ENCODE data around the gene XDH.
A peak's percentile ranks its signal among the peaks of the same experiment; 100 is the strongest.

The XDH gene

GRCh38 chr2:31363956-31364750, 50.4 kb downstream of the XDH start:
- DNase-seq: no peak

GRCh38 chr2:31362581-31362980, 52.0 kb downstream of the XDH start:
- DNase-seq: no peak

GRCh38 chr2:31359229-31359628, 55.3 kb downstream of the XDH start:
- DNase-seq: no peak

- no peak for DNase-seq
These were observed 59.7 kb downstream of the XDH start for GRCh38 chr2:31354837-31355236.

GRCh38 chr2:31353179-31353578, 61.4 kb downstream of the XDH start:
- no peak for DNase-seq

GRCh38 chr2:31349684-31350083, 64.9 kb downstream of the XDH start:
- DNase-seq: no peak

GRCh38 chr2:31349160-31349559, 65.4 kb downstream of the XDH start:
- no peak for DNase-seq

- DNase-seq: no peak
These were observed 65.9 kb downstream of the XDH start for GRCh38 chr2:31348618-31349017.

- DNase-seq: no peak
These were observed 66.8 kb downstream of the XDH start for GRCh38 chr2:31347750-31348149.

- no peak for DNase-seq
These were observed 67.2 kb downstream of the XDH start for GRCh38 chr2:31347319-31347718.

GRCh38 chr2:31344447-31344846, 70.1 kb downstream of the XDH start:
- no peak for DNase-seq

GRCh38 chr2:31341351-31341750, 73.2 kb downstream of the XDH start:
- DNase-seq: no peak

- DNase-seq: no peak
These were observed 74.8 kb downstream of the XDH start for GRCh38 chr2:31339696-31340095.

- no peak for DNase-seq
These were observed 76.7 kb downstream of the XDH start for GRCh38 chr2:31337860-31338259.

- no peak for DNase-seq
These were observed 77.3 kb downstream of the XDH start for GRCh38 chr2:31337197-31337596.

GRCh38 chr2:31335921-31336585, 78.5 kb downstream of the XDH start:
- no peak for DNase-seq

GRCh38 chr2:31334311-31335026, 80.1 kb downstream of the XDH start:
- no peak for DNase-seq

- peak; percentile 34 to 70 (median 40) for DNase-seq
These were observed 80.9 kb downstream of the XDH start for GRCh38 chr2:31333527-31334183.

- no peak for DNase-seq
These were observed 81.5 kb downstream of the XDH start for GRCh38 chr2:31333046-31333445.

- no peak for DNase-seq
These were observed 82.0 kb downstream of the XDH start for GRCh38 chr2:31332521-31332920.

GRCh38 chr2:31331156-31331555, 83.4 kb downstream of the XDH start:
- no peak for DNase-seq

- DNase-seq: no peak
These were observed 85.4 kb downstream of the XDH start for GRCh38 chr2:31329081-31329625.

- DNase-seq: no peak
These were observed 86.5 kb downstream of the XDH start for GRCh38 chr2:31328026-31328425.

Data from activated CD4-positive, CD25-positive, alpha-beta regulatory T cell (primary cell).